NCI-H1694 (cell line): ENCODE data around the gene NUP35.

Experiments
- DNase-seq: peaks from one replicate; lab custom pipeline; 2025; lab: John Stamatoyannopoulos, UW

NUP35 gene, protein sequence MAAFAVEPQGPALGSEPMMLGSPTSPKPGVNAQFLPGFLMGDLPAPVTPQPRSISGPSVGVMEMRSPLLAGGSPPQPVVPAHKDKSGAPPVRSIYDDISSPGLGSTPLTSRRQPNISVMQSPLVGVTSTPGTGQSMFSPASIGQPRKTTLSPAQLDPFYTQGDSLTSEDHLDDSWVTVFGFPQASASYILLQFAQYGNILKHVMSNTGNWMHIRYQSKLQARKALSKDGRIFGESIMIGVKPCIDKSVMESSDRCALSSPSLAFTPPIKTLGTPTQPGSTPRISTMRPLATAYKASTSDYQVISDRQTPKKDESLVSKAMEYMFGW

GRCh38 chr2:183124222-183124956 is at the start of gene NUP35:
NUP35 (plus strand) TSS chr2:183124443; CDS start chr2:183124458, 15 bp downstream.
- DNase-seq = peak; percentile 98

- no peak for DNase-seq
Measured at GRCh38 chr2:183078163-183078463, 46.1 kb upstream of the NUP35 start.

GRCh38 chr2:183078464-183079138 is 45.6 kb upstream of the NUP35 start, which contains the start of gene DUSP19:
DUSP19 (plus strand) TSS chr2:183078747; CDS start chr2:183078934, 187 bp downstream.
- peak; percentile 97 for DNase-seq

DNA sequence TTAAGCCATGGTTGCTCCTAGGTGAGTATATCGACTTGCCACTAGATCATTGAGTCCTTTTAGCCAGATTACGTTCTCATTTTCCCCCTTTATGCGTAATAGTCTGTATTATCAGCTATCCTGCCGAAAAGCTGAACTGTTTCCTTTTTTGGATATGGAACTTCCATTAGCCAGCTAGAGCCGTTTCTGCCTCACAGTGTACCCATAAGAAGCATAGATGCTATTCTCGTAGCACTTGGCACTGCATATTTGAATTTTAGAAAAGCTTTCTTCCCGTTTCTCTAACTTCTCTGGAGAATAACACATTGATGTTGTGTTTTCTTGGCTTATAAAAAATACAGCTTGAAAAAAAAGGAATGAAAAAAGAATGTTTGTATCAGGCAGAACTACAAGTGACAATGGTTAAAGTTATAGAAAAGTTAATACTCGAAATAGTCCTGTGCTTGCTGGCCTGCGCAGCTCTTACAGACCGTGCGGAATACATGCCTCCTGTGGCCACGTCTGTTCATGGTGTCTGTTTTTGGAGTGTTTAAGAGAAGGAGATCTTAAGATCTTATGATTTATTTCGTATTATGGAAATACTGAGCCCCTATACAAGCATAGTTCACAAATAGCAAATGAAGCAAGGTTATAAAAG is 45.0 kb upstream of the NUP35 start:
- peak; percentile 42 for DNase-seq

DNA sequence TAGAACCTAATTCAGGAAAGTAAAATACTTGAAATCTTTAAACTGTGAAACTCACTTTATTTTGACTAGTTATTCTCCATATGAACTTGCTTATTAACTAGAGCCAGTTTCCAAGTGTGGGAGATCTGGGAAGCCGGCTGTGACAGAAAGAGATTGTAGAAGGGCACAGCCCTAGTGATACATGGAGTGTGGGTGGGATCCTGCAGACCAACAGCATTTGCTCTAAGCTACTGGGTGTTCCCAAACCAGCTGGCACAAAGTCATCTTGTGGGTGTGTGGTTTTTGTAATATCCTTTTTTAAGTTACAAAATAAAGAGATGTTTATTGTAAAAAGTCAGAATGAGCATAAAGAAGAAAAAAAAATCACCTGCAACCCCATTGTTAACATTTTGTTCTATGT is 42.3 kb upstream of the NUP35 start:
- DNase-seq = no peak

GRCh38 chr2:183088061-183088460 is 36.2 kb upstream of the NUP35 start:
- DNase-seq = no peak

DNA sequence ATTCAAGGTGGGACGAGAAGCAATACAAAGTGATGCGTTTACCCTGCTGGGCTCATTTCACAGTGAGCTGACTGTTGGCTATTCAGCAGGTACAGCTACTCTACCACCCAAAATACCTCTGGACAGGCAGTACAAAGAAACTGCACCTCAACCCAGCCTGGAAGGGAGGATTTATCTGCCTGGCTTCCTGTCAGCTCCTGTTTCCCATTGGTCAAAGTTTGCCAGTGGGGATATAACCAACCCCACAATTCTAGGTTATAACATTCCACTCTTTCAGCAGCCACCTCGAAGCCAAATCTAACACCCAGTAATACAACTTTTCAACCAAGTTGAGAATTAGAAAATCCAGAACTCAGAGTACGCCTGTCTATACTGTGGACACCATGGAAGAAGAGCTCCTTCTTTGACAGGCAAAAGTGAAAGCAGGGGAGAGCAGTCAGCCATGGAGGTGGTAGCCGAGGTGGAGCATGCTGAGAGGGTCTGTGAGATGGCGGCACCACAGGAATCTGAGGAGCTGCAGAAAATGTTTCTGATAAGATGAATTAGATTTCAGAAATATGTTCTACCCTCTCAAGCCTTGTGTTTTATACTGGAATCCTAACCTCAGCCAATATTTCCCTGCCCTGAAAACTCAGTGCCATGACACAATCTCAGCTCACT is 34.9 kb upstream of the NUP35 start:
- no peak for DNase-seq

- DNase-seq = no peak
Measured at GRCh38 chr2:183091318-183091953, 32.8 kb upstream of the NUP35 start.

GRCh38 chr2:183091954-183092345 is 32.3 kb upstream of the NUP35 start:
- DNase-seq = no peak

- DNase-seq = no peak
Measured at GRCh38 chr2:183093857-183094657, 30.2 kb upstream of the NUP35 start.

DNA sequence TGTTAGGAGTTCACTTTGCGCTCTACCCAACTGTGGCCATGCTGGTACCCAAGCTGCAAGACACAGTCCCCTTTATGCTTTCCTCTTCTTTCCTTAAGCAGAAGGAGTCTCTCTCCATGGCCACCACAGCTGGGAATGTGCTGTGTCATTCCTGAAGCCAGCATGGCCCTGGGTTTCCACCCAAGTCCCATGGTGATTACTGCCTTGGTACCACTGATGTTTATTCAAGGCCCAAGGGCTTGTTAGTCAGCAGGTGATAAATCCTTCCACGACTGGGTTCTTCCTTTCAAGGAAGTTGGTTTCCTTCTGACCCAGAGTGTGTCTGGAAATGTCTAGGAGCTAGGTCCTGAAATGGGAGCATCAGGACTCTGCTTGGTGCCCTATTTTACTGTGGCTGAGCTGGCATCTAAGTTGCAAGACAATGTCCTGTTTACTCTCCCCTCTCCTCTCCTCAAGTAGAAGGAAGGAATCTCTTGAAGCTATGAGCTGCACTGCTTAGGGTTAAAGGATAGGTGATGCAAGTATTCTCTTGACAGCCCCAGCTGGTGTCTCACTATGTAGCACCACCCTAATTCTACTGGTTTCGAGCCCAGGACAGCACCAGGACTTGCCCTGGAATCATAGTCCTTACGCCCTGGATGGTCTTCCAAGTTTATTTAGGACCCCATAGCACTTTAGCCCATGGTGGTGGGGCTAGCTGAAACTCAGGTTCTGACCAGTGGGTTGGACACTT is 18.7 kb upstream of the NUP35 start:
- no peak for DNase-seq

DNA sequence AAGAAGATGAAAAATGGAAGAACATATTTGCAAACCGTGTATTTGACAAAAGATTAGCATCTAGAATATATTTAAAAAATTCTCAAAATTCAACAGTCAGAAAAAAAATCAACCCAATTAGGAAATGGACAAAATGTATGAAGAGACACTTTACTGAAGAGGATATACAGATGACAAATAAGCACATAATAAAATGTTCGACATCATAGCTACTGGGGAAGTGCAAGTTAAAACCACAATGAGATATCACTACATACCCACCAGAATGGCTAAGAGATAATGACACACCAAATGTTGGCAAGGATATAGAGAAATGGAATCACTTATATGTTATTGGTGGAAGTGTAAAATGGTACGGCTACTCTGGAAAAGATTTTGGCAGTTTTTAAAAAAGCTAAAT is 11.7 kb upstream of the NUP35 start:
- no peak for DNase-seq

GRCh38 chr2:183113630-183114029 is 10.6 kb upstream of the NUP35 start:
- DNase-seq = no peak

- DNase-seq = no peak
Measured at GRCh38 chr2:183117226-183117625, 7.0 kb upstream of the NUP35 start.

DNA sequence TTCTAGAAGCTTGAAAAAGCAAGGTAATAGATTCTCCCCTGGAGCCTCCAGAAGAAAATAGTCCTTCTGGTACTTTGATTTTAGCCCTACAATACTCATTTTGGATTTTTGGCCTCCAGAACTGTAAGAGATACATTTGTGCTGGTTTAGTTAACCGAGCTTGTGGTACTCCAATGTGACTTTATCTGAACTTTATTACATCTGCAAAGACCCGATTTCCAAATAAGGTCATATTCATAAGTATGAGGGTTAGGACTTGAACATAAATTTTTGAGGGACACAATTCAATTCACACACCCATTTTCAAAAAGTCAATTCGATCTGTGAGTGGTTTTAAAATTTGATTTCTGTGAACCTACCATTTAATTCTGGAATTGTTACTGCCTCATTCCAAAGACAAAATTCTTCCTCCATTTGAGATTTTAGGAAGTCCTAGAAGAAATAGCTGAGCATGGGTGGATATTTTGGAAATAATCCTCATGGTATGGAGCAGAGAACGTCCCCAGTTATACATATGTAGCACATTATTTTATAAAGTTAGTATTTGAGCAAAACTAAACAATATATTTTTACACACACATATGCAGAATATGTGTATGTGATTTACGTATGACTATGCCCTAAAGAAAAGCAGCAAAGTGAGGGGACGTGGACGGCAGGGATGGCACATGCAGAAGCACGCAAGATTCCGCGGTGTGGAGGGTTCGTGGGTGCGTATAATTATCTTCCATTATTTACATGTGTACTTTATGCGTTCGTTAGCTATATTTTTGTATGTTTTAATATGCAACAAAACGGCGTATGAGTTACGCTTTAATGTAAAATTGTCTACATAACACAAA is 905 bp upstream of the NUP35 start:
- DNase-seq = no peak

DNA sequence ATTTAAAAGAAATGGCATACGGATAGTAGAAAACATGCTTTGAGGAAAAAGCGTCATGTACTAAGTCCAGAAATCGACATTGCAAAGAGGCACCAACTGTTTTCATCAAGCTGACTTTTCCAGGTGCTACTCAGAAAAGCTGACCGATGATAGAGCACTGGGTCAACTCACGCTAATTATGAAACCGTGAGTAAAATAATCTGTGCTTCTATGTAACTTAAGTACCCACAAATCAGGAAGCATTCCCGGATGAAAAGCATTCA is 353 bp upstream of the NUP35 start:
- DNase-seq = no peak

DNA sequence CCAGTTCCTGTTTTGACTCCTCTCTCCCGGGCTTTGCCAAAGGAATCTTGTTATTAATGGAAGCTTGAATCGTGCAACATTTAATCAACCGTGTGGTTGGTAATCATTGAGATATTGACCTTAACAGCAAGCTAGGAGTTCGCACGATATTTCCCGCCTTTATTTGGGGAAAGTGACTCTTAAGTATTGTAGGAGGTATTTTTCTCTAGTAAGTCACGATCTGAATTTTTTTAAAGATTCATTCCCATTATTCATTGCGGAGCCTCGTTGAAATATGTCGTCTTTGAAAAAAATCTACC is 663 bp downstream of the NUP35 start:
- no peak for DNase-seq

DNA sequence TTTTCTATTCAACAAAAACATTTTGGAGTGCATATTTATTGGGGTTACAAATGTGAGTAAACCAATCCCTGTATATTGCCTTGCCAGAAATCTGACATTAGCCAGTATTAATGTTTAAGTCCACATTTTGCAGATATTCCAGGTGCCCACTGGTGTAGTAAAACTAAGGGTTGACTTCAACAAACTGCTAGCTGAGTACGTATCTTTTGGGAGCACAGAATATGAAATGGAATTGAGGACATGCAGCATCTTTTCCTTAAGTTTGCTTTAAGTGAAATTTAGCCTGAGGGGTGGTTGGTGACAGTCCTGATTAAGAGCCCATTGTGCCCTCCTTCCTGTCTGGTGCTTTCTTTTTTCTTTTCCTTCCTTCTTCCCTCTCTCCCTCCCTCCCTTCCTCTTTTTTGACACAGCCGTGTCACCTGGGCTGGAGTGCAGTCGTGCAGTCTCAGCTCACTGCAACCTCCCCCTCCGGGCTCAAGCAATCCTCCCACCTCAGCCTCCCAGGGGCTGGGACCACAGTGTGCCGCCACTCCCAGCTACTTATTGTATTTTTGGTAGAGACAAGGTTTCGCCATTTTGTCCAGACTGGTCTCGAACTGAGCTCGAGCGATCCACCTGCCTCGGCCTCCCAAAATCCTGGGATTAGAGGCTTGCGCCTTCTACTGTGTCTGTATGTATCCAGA is 1.6 kb downstream of the NUP35 start:
- no peak for DNase-seq

- DNase-seq = no peak
Measured at GRCh38 chr2:183126635-183127034, 2.4 kb downstream of the NUP35 start.
